Activated CD4-positive, alpha-beta T cell treated with anti-CD3 and anti-CD28 coated beads for 48 hours (primary cell): ENCODE measurements around the gene RPL18A.
"Not testable (repeated sequence)": the region's sequence is repeated elsewhere in the genome, so short reads cannot be mapped to it uniquely, and the experiment has no call there.

Source experiments
- DNase-seq: peaks from one replicate; pipeline ENCODE4 v3.0.0-alpha.2; 2020

RPL18A gene

GRCh38 chr19:17866964-17867486, 7.3 kb downstream of the RPL18A start:
- no peak for DNase-seq

GRCh38 chr19:17868669-17869068, 9.0 kb downstream of the RPL18A start:
- no peak for DNase-seq

- no peak for DNase-seq
These were observed 9.5 kb downstream of the RPL18A start for GRCh38 chr19:17869114-17869608.

- DNase-seq: no peak
These were observed 11.5 kb downstream of the RPL18A start for GRCh38 chr19:17871032-17871877.

GRCh38 chr19:17871878-17872250, 12.2 kb downstream of the RPL18A start, which contains the start of gene SLC5A5:
Gene SLC5A5, plus strand, starts transcription at chr19:17871945. Its CDS starts 375 bp downstream, at chr19:17872320.
- peak; percentile 47 for DNase-seq

- DNase-seq: peak; percentile 78
These were observed 12.7 kb downstream of the RPL18A start for GRCh38 chr19:17872251-17873001.

GRCh38 chr19:17873786-17874757, 14.4 kb downstream of the RPL18A start:
- peak; percentile 83 for DNase-seq

- DNase-seq: no peak
These were observed 15.0 kb downstream of the RPL18A start for GRCh38 chr19:17874758-17875135.

- no peak for DNase-seq
These were observed 18.0 kb downstream of the RPL18A start for GRCh38 chr19:17877696-17878095.

GRCh38 chr19:17879466-17879865, 19.8 kb downstream of the RPL18A start:
- DNase-seq: no peak

GRCh38 chr19:17881701-17882100, 22.0 kb downstream of the RPL18A start:
- no peak for DNase-seq

GRCh38 chr19:17883627-17884410, 24.1 kb downstream of the RPL18A start:
- no peak for DNase-seq

GRCh38 chr19:17886515-17886914, 26.8 kb downstream of the RPL18A start:
- no peak for DNase-seq

- DNase-seq: not testable (repeated sequence)
These were observed 27.5 kb downstream of the RPL18A start for GRCh38 chr19:17887221-17887620.

- DNase-seq: no peak
These were observed 28.6 kb downstream of the RPL18A start for GRCh38 chr19:17888260-17888659.

- DNase-seq: no peak
These were observed 30.0 kb downstream of the RPL18A start for GRCh38 chr19:17889609-17890214.

- DNase-seq: no peak
These were observed 34.1 kb downstream of the RPL18A start for GRCh38 chr19:17893766-17894165.

GRCh38 chr19:17902701-17903100, 43.0 kb downstream of the RPL18A start:
- no peak for DNase-seq

GRCh38 chr19:17908244-17908643, 48.5 kb downstream of the RPL18A start:
- DNase-seq: no peak

- DNase-seq: no peak
These were observed 49.5 kb downstream of the RPL18A start for GRCh38 chr19:17909003-17909732.
